CD14-positive monocyte (primary cell): ENCODE data around the gene FNDC5. TPM values are rescaled to one million over a fixed set of nuclear protein-coding genes. Genes with fewer than 3 reads are reported as not detected.
A peak's percentile ranks its signal among the peaks of the same experiment; 100 is the strongest.

ENCODE experiments used
- DNase-seq, 3 donors: peaks; one replicate each; pipeline ENCODE4 v3.0.0-alpha.2; 2011 to 2022
- H2AFZ ChIP-seq: 2 replicates; pipeline ENCODE4 v1.6.0; 2012; ENCODE audit warnings: mild to moderate bottlenecking, low read depth, low read length, inconsistent platforms; ENCODE audit not compliant: insufficient read depth, poor library complexity, severe bottlenecking
- H3K27ac ChIP-seq, 2 donors: 1 replicate in 1 of 2; 2 replicates in 1 of 2; pipeline ENCODE4 v1.5.1; 2012 to 2013; ENCODE audit warnings: low read length in 2 of 2, control low read depth in 1 of 2, inconsistent platforms in 1 of 2, low read depth in 1 of 2, mild to moderate bottlenecking in 1 of 2
- H3K27me3 ChIP-seq, 2 donors: one replicate each; pipeline versions ENCODE4 v1.6.0 to v1.6.1; 2011 to 2013; ENCODE audit warnings: low read length in 2 of 2; ENCODE audit not compliant: control insufficient read depth in 2 of 2, insufficient read depth in 2 of 2
- H3K36me3 ChIP-seq, 2 donors: replicated peaks in 1 of 2; 1 replicate in 1 of 2; 2 replicates in 1 of 2; pipeline versions ENCODE4 v1.5.1 to v1.6.1; 2012 to 2013; ENCODE audit warnings: low read length in 2 of 2, control low read depth in 1 of 2, inconsistent platforms in 1 of 2, mild to moderate bottlenecking in 1 of 2; ENCODE audit not compliant: insufficient read depth in 2 of 2, control insufficient read depth in 1 of 2
- H3K4me1 ChIP-seq, 2 donors: 1 replicate in 1 of 2; 2 replicates in 1 of 2; pipeline versions ENCODE4 v1.5.1 to v1.6.1; 2012 to 2013; ENCODE audit warnings: low read length in 2 of 2, control low read depth in 1 of 2, inconsistent platforms in 1 of 2, mild to moderate bottlenecking in 1 of 2, moderate library complexity in 1 of 2; ENCODE audit not compliant: insufficient read depth in 2 of 2, control insufficient read depth in 1 of 2
- H3K4me2 ChIP-seq: replicated peaks from 2 replicates; pipeline ENCODE3; 2012; ENCODE audit warnings: low read length, moderate library complexity, mild to moderate bottlenecking; ENCODE audit not compliant: poor library complexity, severe bottlenecking; ENCODE audit errors: extremely low read depth
- H3K4me3 ChIP-seq, 3 experiments: fragments of 200-600 bp in 1 of 3; sonication (generic) in 1 of 3; replicated peaks in 1 of 3; 1 replicate in 2 of 3; 2 replicates in 1 of 3; pipeline ENCODE4 v1.5.1; 2011 to 2013; ENCODE audit warnings: low read length in 3 of 3, mild to moderate bottlenecking in 3 of 3, control low read depth in 2 of 3, low read depth in 2 of 3, inconsistent platforms in 1 of 3, moderate library complexity in 1 of 3
- H3K79me2 ChIP-seq: 2 replicates; pipeline ENCODE4 v1.6.0; 2012; ENCODE audit warnings: mild to moderate bottlenecking, control low read depth, inconsistent platforms, low read length, moderate library complexity; ENCODE audit not compliant: insufficient read depth
- H3K9ac ChIP-seq: 2 replicates; pipeline ENCODE4 v1.6.0; 2017; ENCODE audit warnings: low read length, mild to moderate bottlenecking; ENCODE audit not compliant: insufficient read depth, poor library complexity, severe bottlenecking
- H3K9me3 ChIP-seq, 2 donors: replicated peaks in 1 of 2; 1 replicate in 1 of 2; 2 replicates in 1 of 2; pipeline versions ENCODE4 v1.5.1 to v1.6.1; 2012 to 2013; ENCODE audit warnings: low read length in 2 of 2, control low read depth in 1 of 2; ENCODE audit not compliant: control insufficient read depth in 1 of 2, insufficient read depth in 1 of 2
- H4K20me1 ChIP-seq: 2 replicates; pipeline ENCODE4 v1.6.0; 2012; ENCODE audit warnings: mild to moderate bottlenecking, low read length, control low read depth, moderate library complexity; ENCODE audit not compliant: insufficient read depth
- H3K27ac Mint-ChIP-seq, 7 donors: one replicate each; pipeline ENCODE4 v1.8.0; 2020; ENCODE audit warnings: mild to moderate bottlenecking in 7 of 7, mixed read lengths in 7 of 7, moderate library complexity in 6 of 7, inconsistent platforms in 2 of 7
- H3K27me3 Mint-ChIP-seq, 3 donors: one replicate each; pipeline ENCODE4 v1.8.0; 2021 to 2022; ENCODE audit warnings: low read depth in 3 of 3, mild to moderate bottlenecking in 3 of 3, mixed read lengths in 3 of 3, moderate library complexity in 3 of 3, inconsistent platforms in 1 of 3
- H3K36me3 Mint-ChIP-seq, 2 donors: one replicate each; pipeline ENCODE4 v1.8.0; 2020; ENCODE audit warnings: mixed read lengths in 2 of 2, inconsistent platforms in 1 of 2, mild to moderate bottlenecking in 1 of 2
- H3K4me1 Mint-ChIP-seq: one replicate; pipeline ENCODE4 v1.8.0; 2020; ENCODE audit warnings: mild to moderate bottlenecking, mixed read lengths
- H3K4me3 Mint-ChIP-seq, 2 donors: one replicate each; pipeline ENCODE4 v1.8.0; 2020; ENCODE audit warnings: mild to moderate bottlenecking in 2 of 2, mixed read lengths in 2 of 2, moderate library complexity in 1 of 2
- H3K9me3 Mint-ChIP-seq, 7 donors: one replicate each; pipeline ENCODE4 v1.8.0; 2020 to 2022; ENCODE audit warnings: mixed read lengths in 7 of 7, mild to moderate bottlenecking in 6 of 7, moderate library complexity in 6 of 7, inconsistent platforms in 2 of 7
- WGBS: methylation state at CpG from one replicate; pipeline ENCODE4 v1.1.5; 2013; ENCODE audit warnings: missing lambda C conversion rate; ENCODE audit not compliant: insufficient coverage; 5-methylcytosine and 5-hydroxymethylcytosine counted together
- intact Hi-C, 2 donors: fragments of 100-400 bp; cut with micrococcal nuclease; formaldehyde crosslinking; loops; one replicate each; pipeline versions ENCODE4 v1.15.0 to v1.15.1; 2023
- polyA plus RNA-seq, 3 donors: library from polyadenylated mRNA; depleted of rRNA in 1 of 3; unstranded in 2 of 3; stranded (reverse) in 1 of 3; fragments of 300-500 nt in 2 of 3; fragments of >200 nt in 1 of 3; fragmentation: Illumina TruSeq in 2 of 3; gene quantifications; 1 replicate in 2 of 3; 2 replicates in 1 of 3; pipeline ENCODE4 v1.2.3, GENCODE V29; 2012 to 2021
- TF ChIP-seq, protein P1 (sequence below): fragments of 200-600 bp; IDR thresholded peaks from one replicate; pipeline ENCODE4 v1.8.0; 2022; ENCODE audit warnings: antibody characterized with exemption, mild to moderate bottlenecking

The FNDC5 gene
- polyA plus RNA-seq, 3 donors: not detected

DNA sequence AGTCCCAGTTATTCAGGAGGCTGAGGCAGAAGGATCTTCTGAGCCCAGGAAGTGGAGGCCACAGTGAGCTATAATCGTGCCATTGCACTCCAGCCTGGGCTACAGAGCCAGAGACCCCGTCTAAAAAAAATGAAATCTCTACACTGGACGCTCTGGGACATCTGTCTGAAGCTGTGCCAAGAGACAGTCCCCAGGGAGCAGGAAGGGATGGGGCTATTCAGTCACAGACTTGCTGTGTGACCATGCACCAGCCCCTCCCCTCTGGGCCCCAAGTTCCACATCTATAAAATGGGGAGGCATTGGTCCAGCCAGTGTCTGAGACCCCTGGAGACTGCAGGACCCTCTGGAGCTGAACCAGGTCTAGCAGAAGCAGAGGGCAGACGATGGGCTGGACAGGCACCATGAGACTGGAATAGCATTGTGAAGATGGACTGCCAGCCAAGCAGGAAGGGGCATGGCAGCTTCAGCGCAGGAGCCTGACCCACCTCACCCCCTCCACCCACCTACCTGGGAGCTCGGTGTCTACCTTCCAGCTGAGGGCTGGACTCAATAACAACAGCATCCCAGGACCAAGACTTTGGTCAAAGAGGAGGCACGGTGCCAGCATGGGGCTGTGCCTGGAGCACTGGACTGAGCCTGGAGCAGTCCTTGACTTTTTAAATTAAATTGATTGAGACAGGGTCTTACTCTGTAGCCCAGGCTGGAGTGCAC lies 29.0 kb upstream of the FNDC5 start:
- H3K4me1 Mint-ChIP-seq: peaks cover 7% of the 10 kb centered on the region
- peaks cover 35 to 68% of the 10 kb centered on the region in 2 donors for H3K27me3 ChIP-seq
- 84% methylated on average over 7 of the region's 7 CpGs for WGBS
- no peak overlapping the region for H2AFZ ChIP-seq
- H3K36me3 Mint-ChIP-seq: peaks cover 2 to 5% of the 10 kb centered on the region in 2 donors
- intact Hi-C loops: no loop called here
- peaks cover 62 to 94% (median 70%) of the 10 kb centered on the region in 3 donors for H3K27me3 Mint-ChIP-seq
- peaks cover 0 to 10% of the 10 kb centered on the region in 2 donors for H3K9me3 ChIP-seq
- peak overlapping the region in 1 of 2 donors; percentile 51 for H3K4me3 Mint-ChIP-seq
- peaks cover 0 to 5% of the 10 kb centered on the region in 2 donors for H3K4me1 ChIP-seq
- no peaks in the 10 kb centered on the region for H3K79me2 ChIP-seq
- no peak overlapping the region for H3K4me3 ChIP-seq
- peaks cover 0 to 13% (median 8%) of the 10 kb centered on the region in 7 donors for H3K9me3 Mint-ChIP-seq
- DNase-seq: no peak
- no peak overlapping the region for H3K27ac Mint-ChIP-seq
- H3K36me3 ChIP-seq: no peaks in the 10 kb centered on the region
- no peak overlapping the region for H3K27ac ChIP-seq
- TF ChIP-seq, protein P1, sequence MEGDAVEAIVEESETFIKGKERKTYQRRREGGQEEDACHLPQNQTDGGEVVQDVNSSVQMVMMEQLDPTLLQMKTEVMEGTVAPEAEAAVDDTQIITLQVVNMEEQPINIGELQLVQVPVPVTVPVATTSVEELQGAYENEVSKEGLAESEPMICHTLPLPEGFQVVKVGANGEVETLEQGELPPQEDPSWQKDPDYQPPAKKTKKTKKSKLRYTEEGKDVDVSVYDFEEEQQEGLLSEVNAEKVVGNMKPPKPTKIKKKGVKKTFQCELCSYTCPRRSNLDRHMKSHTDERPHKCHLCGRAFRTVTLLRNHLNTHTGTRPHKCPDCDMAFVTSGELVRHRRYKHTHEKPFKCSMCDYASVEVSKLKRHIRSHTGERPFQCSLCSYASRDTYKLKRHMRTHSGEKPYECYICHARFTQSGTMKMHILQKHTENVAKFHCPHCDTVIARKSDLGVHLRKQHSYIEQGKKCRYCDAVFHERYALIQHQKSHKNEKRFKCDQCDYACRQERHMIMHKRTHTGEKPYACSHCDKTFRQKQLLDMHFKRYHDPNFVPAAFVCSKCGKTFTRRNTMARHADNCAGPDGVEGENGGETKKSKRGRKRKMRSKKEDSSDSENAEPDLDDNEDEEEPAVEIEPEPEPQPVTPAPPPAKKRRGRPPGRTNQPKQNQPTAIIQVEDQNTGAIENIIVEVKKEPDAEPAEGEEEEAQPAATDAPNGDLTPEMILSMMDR: no peak
- H3K4me2 ChIP-seq: no peak overlapping the region
- no peaks in the 10 kb centered on the region for H4K20me1 ChIP-seq
- H3K9ac ChIP-seq: no peak overlapping the region

DNA sequence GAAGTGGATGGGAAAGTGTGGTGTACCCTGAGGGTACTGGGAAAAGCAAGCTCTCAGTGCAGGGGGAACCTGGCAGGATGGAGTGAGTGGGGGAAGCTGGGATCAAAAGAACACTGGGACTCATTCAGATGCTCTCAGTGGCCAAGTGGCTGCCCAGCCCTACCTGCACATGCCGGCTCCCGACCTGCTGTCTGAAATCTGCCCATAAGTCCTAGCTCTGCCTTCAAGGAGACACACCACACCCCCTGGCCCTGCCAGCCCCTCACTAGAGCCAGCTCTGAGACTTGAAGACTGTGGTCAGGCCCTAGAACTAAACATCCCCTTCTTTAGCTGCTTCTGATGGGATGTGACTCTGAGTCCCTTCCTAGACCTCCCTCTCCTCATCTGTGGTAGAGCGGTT lies 28.2 kb upstream of the FNDC5 start:
- no peak overlapping the region for H3K4me3 ChIP-seq
- H3K9ac ChIP-seq: no peak overlapping the region
- H3K9me3 Mint-ChIP-seq: peaks cover 0 to 13% (median 8%) of the 10 kb centered on the region in 7 donors
- no peak overlapping the region for H3K27ac Mint-ChIP-seq
- H4K20me1 ChIP-seq: no peaks in the 10 kb centered on the region
- peak overlapping the region in 1 of 2 donors; percentile 53 for H3K4me3 Mint-ChIP-seq
- DNase-seq: no peak
- peaks cover 38 to 68% of the 10 kb centered on the region in 2 donors for H3K27me3 ChIP-seq
- no peak overlapping the region for H2AFZ ChIP-seq
- no peaks in the 10 kb centered on the region for H3K79me2 ChIP-seq
- no peak overlapping the region for H3K4me2 ChIP-seq
- H3K27me3 Mint-ChIP-seq: peaks cover 68 to 94% (median 73%) of the 10 kb centered on the region in 3 donors
- H3K4me1 ChIP-seq: peaks cover 0 to 5% of the 10 kb centered on the region in 2 donors
- H3K4me1 Mint-ChIP-seq: peaks cover 7% of the 10 kb centered on the region
- no peaks in the 10 kb centered on the region for H3K36me3 ChIP-seq
- intact Hi-C loops: no loop called here
- 100% methylated on average over 2 of the region's 3 CpGs for WGBS
- peaks cover 0 to 10% of the 10 kb centered on the region in 2 donors for H3K9me3 ChIP-seq
- no peak overlapping the region for H3K27ac ChIP-seq
- TF ChIP-seq, protein P1: no peak
- peaks cover 2 to 5% of the 10 kb centered on the region in 2 donors for H3K36me3 Mint-ChIP-seq
